Measurements from ENCODE around the gene COMMD1. TPM values are rescaled to one million over a fixed set of nuclear protein-coding genes. Genes with fewer than 3 reads are reported as not detected.

Gene COMMD1
- total RNA-seq, 4 donors from 2014 or later, result 46.2 to 51.7 (median 46.7) TPM

GRCh38 chr2:62175728-62176127 is 270.3 kb downstream of the COMMD1 start:
- TF ChIP-seq CTCF (IDR thresholded peaks at IDR 0.05; ENCODE audit: low read depth), result no peak

DNA sequence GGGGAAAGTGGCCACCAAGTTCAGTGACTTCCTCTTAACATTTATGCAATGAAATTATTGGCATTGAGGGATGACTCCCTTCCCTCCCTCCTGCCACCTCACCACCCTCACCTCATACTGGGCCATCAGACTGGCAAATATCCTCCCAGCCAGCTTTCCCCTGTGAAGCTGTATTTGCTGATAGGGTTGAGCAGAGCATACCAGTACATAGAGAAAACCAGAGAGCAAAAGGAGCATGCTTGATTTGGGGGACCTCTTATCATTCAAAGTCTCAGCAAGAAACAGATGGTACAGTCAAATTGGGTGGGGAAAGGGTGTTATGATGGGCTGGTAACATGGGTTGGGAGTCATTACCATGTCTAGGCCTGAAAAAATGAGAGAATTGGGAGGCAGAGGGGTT is 271.3 kb downstream of the COMMD1 start:
- no peak for TF ChIP-seq CTCF (IDR thresholded peaks at IDR 0.05; ENCODE audit: low read depth)

DNA sequence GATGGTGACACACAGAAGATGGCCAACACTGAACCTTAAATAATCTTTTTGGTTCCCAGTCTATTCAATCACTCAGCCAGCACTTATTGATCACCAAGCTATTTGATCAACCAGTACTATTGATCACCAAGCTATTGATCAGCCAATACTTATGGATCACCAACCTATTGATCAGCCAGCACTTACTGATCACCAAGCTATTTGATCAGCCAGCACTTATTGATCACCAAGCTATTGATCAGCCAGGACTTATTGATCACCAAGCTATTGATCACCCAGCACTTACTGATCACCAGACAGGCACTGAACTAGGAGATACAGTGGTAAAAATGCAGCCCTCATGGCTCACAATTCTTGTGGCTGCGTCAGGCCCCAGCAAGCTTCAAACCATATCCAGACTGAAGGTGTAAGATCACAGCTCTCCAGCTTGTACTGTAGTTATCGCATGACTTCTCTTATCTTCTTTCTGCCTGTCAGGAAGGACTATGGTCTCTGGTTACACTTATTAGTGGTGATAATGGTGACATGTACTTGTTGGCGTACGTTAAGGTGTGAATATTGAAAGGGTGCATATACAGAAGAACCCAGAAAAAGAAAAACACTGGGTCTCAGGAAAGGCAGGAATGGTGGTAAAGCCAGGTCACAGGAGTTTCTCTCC is 272.0 kb downstream of the COMMD1 start:
- no peak for TF ChIP-seq CTCF (IDR thresholded peaks at IDR 0.05; ENCODE audit: low read depth)

DNA sequence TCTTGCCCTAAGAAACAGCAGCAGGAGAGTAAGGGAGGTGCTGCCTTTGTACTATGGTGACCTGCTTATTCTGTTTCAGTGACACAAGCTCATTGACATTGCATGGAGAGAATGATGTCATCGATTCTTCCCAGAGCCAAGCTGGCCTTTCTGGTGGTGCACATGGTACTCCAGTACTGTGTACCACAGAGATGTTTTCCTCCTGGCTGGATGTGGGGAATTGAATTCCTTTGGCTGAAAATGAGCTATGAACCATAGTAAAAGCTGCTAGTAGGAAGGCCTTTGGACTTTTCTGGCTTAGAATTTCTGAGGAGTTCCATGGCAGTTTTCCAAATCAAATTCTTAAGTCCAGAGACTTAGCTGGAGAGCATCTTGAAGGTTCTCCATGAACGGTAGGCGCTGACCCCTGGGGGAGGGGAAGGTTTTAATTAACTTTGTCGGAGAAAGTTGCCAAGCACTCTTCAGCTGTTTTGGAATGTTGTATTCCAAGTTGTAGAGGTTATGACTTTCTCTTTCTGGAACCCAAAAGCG is 273.3 kb downstream of the COMMD1 start:
- TF ChIP-seq CTCF (IDR thresholded peaks at IDR 0.05; ENCODE audit: low read depth), result no peak

DNA sequence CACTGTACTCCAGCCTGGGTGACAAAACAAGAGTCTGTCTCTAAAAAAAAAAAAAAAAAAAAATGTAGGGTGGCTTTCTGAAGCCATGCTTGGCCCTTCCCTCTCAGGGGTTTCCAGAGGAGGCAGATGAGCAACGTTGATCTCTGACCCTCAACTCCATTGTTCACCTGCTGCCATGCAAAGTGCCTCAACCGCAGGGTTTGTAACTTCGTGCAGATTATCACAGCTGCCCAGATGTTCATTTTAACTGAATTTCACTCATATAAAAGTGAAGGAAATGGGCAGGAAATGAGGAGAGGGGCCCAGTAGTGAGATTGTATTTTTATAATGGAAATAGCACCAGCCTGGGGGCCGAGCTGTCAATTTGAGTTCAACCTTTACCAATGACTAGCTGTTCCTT is 275.5 kb downstream of the COMMD1 start:
- TF ChIP-seq CTCF (IDR thresholded peaks at IDR 0.05; ENCODE audit: low read depth), result no peak

GRCh38 chr2:62181843-62182242 is 276.4 kb downstream of the COMMD1 start:
- TF ChIP-seq CTCF (IDR thresholded peaks at IDR 0.05; ENCODE audit: low read depth), result no peak

DNA sequence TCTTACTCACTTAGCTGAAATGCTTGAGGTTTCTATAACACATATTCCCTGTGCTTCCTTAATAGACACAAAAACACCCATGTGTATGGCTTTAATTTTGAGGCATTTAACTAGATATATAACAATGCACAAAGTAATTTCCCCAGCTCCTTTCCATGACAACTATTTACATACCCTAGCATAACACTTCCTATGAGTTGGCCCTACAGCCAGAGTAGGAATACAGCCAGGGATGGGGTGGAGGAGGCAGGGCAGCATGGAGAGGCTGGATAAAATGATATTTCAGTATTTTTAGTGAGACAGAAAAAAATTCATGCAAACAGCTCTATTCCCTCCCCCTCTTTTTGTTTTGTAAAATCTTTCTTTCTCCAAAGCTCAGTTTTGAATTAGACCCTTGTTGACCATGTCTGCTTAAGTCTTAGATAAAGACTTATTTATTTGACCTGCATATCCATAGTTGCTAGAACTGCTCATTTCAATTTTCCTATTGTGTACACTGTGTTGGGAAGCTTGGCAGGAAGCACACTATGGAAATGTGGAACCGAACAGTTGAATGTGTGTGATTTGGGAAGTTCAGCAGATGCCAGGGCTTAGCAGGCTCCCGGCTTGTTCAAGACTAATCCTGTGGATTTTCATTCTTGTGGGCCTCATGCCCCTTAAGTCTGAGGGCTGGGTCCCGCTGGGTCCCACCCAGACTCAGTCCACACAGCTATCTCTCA is 279.2 kb downstream of the COMMD1 start:
- TF ChIP-seq CTCF (IDR thresholded peaks at IDR 0.05; ENCODE audit: low read depth), result no peak
